Progenitor cell of endocrine pancreas (in vitro differentiated cells): Measurements from ENCODE around the gene NDST1. TPM values are rescaled to one million over a fixed set of nuclear protein-coding genes. Genes with fewer than 3 reads are reported as not detected.

Experiments used
- DNase-seq: peaks from one replicate; pipeline ENCODE4 v3.0.0; 2021; ENCODE audit warnings: low spot score; ENCODE audit not compliant: unreplicated experiment
- H3K27ac Mint-ChIP-seq: 2 replicates; pipeline ENCODE4 v1.8.0; 2021; ENCODE audit warnings: mild to moderate bottlenecking, moderate library complexity, mixed read lengths
- H3K27me3 Mint-ChIP-seq: 2 replicates; pipeline ENCODE4 v1.8.0; 2021; ENCODE audit warnings: mixed read lengths
- H3K36me3 Mint-ChIP-seq: 2 replicates; pipeline ENCODE4 v1.8.0; 2022; ENCODE audit warnings: mixed read lengths; ENCODE audit not compliant: insufficient read depth
- H3K4me1 Mint-ChIP-seq: 2 replicates; pipeline ENCODE4 v1.8.0; 2021; ENCODE audit warnings: low read depth, mixed read lengths
- H3K4me3 Mint-ChIP-seq: 2 replicates; pipeline ENCODE4 v1.8.0; 2021; ENCODE audit warnings: low read depth, mild to moderate bottlenecking, moderate library complexity, mixed read lengths
- H3K9me3 Mint-ChIP-seq: 2 replicates; pipeline ENCODE4 v1.8.0; 2021; ENCODE audit warnings: low read depth, mixed read lengths
- CTCF ChIP-seq: fragments of 200-600 bp; sonication (generic); IDR thresholded peaks from one replicate; pipeline ENCODE4 v1.5.0; 2021; ENCODE audit warnings: antibody characterized with exemption, mild to moderate bottlenecking; ENCODE audit not compliant: unreplicated experiment
- total RNA-seq: library from RNA; stranded (reverse); gene quantifications from 2 replicates; pipeline ENCODE4 v1.2.1, GENCODE V29; 2021

The NDST1 gene
- total RNA-seq, 1 donor from 2014 or later: 169 TPM

GRCh38 chr5:150531686-150532085, 23.8 kb downstream of the NDST1 start:
- DNase-seq: no peak
- H3K27me3 Mint-ChIP-seq: no peaks in the 10 kb centered on the region
- peaks cover 8% of the 10 kb centered on the region for H3K36me3 Mint-ChIP-seq
- H3K27ac Mint-ChIP-seq: no peak overlapping the region
- H3K9me3 Mint-ChIP-seq: no peaks in the 10 kb centered on the region
- no peaks in the 10 kb centered on the region for H3K4me1 Mint-ChIP-seq
- no peak for TF ChIP-seq CTCF
- no peak overlapping the region for H3K4me3 Mint-ChIP-seq

GRCh38 chr5:150532151-150532550, 24.2 kb downstream of the NDST1 start:
- DNase-seq: no peak
- H3K4me1 Mint-ChIP-seq: no peaks in the 10 kb centered on the region
- no peak for TF ChIP-seq CTCF
- H3K27ac Mint-ChIP-seq: peak overlapping the region; percentile 24
- no peak overlapping the region for H3K4me3 Mint-ChIP-seq
- H3K27me3 Mint-ChIP-seq: no peaks in the 10 kb centered on the region
- H3K9me3 Mint-ChIP-seq: no peaks in the 10 kb centered on the region
- peaks cover 10% of the 10 kb centered on the region for H3K36me3 Mint-ChIP-seq

GRCh38 chr5:150532996-150533395, 25.1 kb downstream of the NDST1 start:
- no peaks in the 10 kb centered on the region for H3K27me3 Mint-ChIP-seq
- H3K27ac Mint-ChIP-seq: peak overlapping the region; percentile 2
- TF ChIP-seq CTCF: no peak
- no peaks in the 10 kb centered on the region for H3K4me1 Mint-ChIP-seq
- no peaks in the 10 kb centered on the region for H3K9me3 Mint-ChIP-seq
- no peak for DNase-seq
- H3K4me3 Mint-ChIP-seq: no peak overlapping the region
- H3K36me3 Mint-ChIP-seq: peaks cover 14% of the 10 kb centered on the region

- no peaks in the 10 kb centered on the region for H3K9me3 Mint-ChIP-seq
- no peaks in the 10 kb centered on the region for H3K4me1 Mint-ChIP-seq
- no peak for DNase-seq
- H3K27me3 Mint-ChIP-seq: no peaks in the 10 kb centered on the region
- H3K4me3 Mint-ChIP-seq: no peak overlapping the region
- peaks cover 19% of the 10 kb centered on the region for H3K36me3 Mint-ChIP-seq
- no peak for TF ChIP-seq CTCF
- peak overlapping the region; percentile 49 for H3K27ac Mint-ChIP-seq
Observed at GRCh38 chr5:150534811-150535210, 26.9 kb downstream of the NDST1 start.

GRCh38 chr5:150535611-150536010, 27.7 kb downstream of the NDST1 start:
- Mint-ChIP-seq H3K4me3 (no peak overlapping the region), H3K36me3 (peaks cover 26% of the 10 kb centered on the region), H3K4me1 (no peaks in the 10 kb centered on the region), H3K27ac (no peak overlapping the region), H3K9me3 (no peaks in the 10 kb centered on the region), H3K27me3 (no peaks in the 10 kb centered on the region)
- TF ChIP-seq CTCF: no peak
- DNase-seq: no peak
